Measurements from ENCODE around the gene SRM.
"Not testable (repeated sequence)": the region's sequence is repeated elsewhere in the genome, so short reads cannot be mapped to it uniquely, and the experiment has no call there.

SRM gene

GRCh38 chr1:11063937-11064537 lies 4.2 kb upstream of the SRM start:
- FAIRE-seq, result not testable (repeated sequence)

GRCh38 chr1:11062965-11063401 lies 3.2 kb upstream of the SRM start:
- no peak for FAIRE-seq

GRCh38 chr1:11061652-11062365 lies 2.0 kb upstream of the SRM start:
- FAIRE-seq, result no peak

DNA sequence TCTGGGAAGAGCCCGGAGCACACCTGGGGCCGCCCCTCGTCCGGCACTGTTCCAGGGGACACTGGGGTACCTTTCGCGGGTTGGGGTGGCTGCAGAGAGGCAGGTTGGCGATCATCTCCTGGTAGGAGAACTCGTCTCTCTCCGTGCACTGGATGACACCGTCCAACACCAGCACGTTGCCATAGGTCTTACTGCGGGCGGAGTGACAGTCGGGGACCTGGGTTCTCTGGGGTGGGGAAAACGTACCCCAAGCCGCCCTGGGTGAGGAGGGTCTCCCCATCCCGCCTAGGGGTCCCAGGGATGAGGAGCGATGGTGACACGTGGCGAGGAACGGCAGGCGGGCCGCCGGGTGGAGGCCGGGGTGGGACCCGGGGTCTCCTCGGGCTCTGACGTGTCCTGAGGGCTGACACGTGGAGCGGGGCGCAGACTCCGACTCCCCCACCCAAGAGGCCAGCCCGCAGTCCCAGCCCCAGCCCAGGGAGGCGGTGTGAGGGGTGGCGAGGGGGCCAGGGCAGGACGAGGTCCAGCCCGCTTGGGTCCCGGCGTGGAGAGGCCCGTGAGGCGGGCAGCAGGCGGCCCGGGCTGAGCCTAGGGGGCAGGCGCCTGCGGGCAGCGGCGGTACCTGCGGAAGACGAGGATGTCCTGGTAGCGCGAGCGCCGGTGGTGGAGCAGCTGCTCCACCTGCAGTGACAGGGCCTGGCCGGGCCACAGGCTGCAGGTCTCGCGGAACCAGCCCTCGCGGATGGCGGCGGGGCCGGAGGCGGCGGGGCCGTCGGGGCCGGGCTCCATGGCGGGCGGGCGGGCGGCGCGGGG lies 457 bp downstream of the SRM start:
- no peak for FAIRE-seq

DNA sequence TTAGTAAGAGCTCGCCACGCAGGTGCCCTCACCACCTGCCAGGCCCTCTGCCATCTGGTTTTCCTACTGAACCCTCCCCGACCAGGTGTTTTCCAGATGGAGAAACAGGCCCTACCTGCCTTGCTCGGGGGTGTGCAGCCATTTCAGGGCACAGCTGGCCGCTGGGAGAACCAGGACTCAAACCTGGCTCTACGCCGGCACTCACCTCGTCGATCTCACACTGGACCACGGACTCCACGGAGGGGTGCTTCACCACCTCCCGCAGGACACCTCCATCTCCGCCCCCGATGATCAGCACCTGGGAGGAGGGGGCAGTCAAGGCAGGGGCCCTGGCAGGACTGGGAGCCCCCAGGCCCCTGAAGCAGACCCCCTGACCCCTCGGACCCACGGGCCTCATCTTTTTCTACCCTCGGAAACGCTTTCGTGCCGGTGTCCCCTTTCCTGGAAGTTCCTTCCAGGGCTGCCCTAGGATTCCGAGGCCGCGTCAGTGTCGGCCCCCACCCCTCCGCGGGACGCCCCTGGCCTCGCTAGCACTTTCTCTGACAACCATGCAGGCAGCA lies 1.1 kb downstream of the SRM start:
- no peak for FAIRE-seq

- FAIRE-seq, result no peak
Measured at GRCh38 chr1:11058026-11058425, 1.8 kb downstream of the SRM start.

DNA sequence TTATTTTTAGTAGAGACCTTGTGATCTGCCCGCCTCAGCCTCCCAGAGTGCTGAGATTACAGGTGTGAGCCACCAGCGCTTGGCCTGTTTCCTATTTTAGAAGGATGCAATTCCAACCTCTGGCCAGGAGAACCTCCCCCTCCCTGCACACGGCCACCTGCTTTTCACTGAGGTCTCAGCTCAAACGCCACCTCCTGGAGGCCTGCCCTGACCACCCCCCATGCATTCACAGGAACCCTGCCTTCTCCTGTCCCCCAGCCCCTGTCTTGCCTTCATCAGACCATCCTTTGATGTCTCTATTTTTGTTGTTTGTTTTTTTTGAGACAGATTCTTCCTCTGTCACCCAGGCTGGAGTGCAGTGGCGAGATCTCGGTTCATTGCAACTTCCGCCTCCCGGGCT lies 2.3 kb downstream of the SRM start:
- no peak for FAIRE-seq

DNA sequence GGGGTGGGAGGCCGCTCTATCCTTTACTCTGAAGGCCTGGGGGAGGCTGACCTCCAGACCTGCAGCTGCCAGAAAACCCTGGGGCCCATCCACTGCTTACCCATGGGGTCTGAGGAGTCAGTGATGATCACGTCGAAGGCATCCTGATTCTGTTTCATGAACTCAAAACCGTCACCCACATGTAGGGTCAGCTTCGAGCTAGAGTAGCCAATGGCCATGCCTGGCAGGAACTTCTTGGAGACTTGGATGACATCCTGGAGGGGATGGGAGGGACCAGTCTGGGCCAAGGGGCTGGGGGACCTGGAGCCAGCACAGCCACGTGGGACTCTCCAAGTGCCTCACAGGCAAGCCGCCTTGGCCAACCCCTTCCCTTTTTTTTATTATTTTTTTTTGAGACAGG lies 3.3 kb downstream of the SRM start:
- no peak for FAIRE-seq

DNA sequence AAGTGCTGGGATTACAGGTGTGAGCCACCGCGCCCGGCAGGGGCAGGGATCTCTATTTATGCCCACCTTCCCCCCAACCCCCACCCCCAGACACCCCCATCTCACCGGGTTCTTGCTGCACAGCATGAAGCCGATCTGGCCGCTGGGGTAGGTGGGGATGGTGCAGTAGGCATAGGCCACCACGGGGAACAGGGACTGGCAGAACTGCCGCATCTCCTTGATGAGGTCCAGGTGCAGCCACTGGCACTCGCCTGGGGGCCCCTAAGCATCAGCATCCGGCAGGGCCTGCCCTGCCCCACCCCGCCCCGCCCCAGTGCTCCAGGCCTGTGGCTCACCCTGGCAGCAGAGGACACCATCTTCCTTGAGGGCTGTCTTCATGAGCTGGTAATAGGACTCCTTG lies 4.1 kb downstream of the SRM start:
- FAIRE-seq, result no peak

GRCh38 chr1:11054666-11055065 lies 5.2 kb downstream of the SRM start:
- FAIRE-seq, result no peak

DNA sequence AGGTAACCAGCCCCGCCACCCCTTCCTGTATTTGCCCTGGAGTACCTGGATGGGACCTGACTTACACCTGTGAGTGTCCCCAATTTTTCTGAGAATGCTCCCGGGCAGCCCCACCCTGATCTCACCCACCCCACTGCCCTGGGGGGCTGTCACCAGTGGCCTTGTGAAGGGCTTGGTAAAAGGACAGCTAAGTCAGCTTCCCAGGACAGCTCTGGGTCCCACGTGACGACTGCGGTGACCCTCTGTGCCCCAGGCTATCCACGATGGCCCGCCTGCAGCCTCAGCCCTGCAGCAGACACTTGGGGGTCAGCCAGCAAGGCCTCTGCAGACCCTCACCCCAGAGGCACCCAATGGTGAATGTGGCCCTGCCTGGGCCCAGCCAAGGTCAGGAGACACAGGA lies 5.6 kb downstream of the SRM start:
- FAIRE-seq, result no peak

DNA sequence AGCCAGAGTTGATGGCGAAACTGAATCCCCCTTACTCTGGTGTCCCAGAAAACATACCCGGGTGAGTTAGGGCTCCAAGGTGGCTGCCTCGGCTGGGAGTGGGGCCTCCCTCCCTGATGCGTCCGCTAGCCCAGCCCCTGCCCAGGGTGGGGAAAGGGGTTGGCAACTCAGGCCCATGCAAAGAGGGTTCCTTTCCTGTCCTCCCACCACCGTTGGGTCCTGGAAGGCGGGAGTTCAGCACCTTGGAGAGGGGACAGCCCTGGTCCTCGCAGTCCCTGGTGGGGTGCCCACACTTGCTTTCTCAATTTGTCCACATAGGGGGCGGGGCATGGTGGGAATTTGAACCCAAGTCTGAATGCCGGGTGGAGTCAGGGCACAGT lies 6.1 kb downstream of the SRM start:
- FAIRE-seq, result no peak

DNA sequence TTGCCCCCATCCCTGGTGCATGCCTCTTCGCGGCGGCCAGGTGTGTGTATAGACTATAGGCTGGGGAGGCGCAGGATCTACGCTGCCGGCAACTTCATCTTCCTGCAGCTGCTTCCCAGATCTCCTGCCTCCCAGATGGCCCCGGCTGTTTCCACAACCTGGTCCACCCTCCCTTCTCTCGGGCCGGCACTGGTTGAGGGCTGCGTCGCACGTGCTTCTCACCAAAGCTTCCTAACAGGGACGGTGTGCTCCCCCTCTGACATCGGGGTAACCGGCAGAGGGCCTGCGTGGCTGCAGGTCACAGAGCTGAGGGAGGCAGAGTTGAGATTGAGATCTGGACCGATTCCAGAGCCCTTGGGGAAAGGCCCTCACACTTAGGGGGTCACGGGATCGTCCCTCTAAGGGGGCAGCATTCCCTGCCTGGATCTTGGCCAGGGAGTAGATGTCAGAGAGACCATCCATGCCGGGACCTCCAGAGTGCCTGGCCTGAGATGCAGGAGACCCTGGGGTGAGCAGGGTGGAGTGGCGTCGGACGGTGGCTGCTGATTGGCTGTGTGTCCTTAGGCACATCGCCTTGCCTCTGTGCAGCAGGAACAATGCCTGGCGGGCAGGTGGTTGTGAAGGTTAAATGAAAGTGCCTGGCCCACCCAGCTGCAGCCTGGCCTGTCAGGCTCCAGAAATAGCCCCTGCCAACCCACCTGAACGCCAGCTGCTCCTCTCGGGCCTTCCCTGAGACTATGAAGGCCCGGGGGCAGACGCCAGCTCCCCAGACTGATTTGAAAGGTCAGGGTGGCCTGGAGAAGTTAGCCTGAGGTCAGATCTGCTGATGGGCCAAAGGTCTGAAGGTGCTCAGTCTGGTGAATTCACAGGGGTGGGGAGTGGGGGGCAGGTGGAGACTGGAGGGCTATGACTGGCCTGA lies 6.7 kb downstream of the SRM start:
- FAIRE-seq, result no peak

- no peak for FAIRE-seq
Measured at GRCh38 chr1:11051781-11052511, 7.9 kb downstream of the SRM start.

DNA sequence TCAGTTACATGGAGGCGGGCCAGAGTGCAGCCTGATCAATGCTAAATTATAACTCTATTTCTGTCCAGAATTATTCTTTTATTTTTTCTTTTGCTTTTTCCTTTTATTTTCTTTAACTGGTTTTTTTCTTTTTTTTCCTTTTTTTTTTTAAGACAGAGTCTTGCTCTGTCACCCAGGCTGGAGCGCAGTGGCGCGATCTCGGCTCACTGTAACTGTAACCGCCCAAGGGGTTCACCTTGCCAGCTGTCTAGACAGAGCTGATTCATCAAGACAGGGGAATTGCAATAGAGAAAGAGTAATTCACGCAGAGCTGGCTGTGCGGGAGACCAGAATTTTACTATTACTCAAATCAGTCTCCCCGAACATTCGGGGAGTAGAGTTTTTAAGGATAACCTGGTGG lies 8.7 kb downstream of the SRM start:
- not testable (repeated sequence) for FAIRE-seq

DNA sequence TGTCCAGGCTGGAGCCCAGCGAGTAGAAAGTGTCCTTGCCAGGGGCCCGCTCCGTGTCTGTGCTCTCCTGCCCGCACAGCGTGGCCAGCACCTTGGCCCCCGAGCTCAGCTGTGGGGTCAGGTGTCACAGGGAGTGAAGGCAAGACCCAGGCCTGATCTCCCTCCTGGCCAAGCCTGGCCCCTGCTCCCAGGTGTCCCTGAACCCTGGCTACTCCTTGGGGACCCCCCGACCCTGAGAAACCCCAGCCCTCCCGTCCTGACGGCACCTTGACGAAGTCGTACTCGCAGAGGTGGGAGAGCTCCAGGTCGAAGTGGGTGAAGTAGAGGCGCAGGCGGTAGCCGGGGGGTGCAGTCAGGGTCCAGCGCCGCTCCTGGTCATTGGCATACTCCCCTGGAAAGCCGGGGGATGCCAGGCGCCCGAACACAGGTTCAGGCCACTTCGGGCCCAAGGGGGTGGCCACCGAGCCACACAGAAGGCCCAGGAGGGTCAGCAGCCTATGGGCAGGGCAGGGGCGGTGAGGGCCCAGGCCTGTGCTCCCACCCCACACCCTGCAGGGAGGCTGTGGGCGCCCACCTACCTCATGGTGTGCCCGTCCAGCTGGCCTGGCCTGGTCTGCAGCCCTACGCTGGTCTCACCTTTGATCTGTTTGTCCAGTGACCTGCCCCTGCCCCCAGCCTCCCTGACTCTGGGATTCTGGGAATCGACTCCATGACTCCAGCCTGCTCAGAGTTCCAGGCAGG lies 13.0 kb downstream of the SRM start, which contains the start of gene MASP2:
Gene MASP2 (minus strand): TSS at position 615 of the 741 bp plus-strand sequence. CDS start 32 bp downstream, at position 583.
- no peak for FAIRE-seq

- no peak for FAIRE-seq
Measured at GRCh38 chr1:11046270-11046566, 13.6 kb downstream of the SRM start.

DNA sequence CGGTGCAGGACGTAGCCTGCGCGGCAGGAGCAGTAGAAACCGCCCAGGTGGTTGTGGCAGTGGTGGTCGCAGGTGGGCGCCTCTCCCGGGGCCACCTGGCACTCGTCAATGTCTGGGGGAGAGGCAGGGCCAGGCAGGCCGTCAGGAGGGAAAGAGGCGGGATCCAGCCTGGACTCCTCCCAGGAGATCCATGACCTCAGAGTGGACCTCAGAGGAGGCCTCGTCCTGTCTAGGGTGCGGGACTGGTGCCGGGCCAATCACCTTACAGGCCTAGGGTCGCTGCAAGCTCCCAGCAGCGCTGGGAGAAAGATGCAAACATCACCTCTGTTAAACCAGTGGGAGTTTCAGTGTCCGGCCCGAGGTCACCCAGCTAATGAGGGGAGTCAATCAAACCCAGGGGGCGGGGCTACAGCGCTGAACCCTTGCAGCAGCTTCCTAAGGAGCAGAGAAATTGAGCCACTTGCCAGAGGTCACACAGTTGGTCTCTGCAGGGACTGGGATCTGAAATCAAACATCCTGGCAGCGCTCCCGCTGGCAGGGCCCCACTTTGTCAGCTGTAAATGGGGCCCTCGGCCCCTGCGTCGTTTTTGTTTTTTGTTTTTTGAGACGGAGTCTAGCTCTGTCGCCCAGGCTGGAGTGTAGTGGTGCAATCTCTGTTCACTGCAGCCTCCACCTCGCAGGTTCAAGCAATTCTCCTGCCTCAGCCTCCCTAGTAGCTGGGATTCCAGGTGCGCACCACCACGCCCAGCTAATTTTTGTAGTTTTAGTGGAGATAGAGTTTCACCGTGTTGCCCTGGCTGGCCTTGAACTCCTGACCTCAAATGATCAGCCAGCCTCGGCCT lies 14.2 kb downstream of the SRM start:
- no peak for FAIRE-seq

GRCh38 chr1:11044849-11045427 lies 14.9 kb downstream of the SRM start:
- no peak for FAIRE-seq
